PFSK-1 (cell line): ENCODE results near the gene DISP2.

Source experiments
- FOXP2 ChIP-seq: optimal IDR thresholded peaks from 2 replicates; pipeline ENCODE3; 2011; ENCODE audit warnings: borderline replicate concordance, control low read depth, inconsistent platforms; ENCODE audit not compliant: insufficient read depth; ENCODE audit errors: extremely low read length, extremely low read depth
- POLR2AphosphoS5 ChIP-seq: IDR thresholded peaks from 2 replicates; pipeline ENCODE4 v1.6.1; 2012; ENCODE audit warnings: low read depth, mild to moderate bottlenecking, control low read depth, low read length, moderate library complexity
- REST ChIP-seq, 2 experiments: IDR thresholded peaks; 2 replicates each; pipeline versions ENCODE4 v1.6.1 to v1.8.0; 2011 to 2012; ENCODE audit warnings: low read depth in 2 of 2, low read length in 2 of 2, control low read depth in 1 of 2, inconsistent platforms in 1 of 2, mild to moderate bottlenecking in 1 of 2, moderate library complexity in 1 of 2; ENCODE audit not compliant: insufficient read depth in 1 of 2
- SIN3A ChIP-seq: IDR thresholded peaks from 2 replicates; pipeline ENCODE4 v1.6.1; 2012; ENCODE audit warnings: mild to moderate bottlenecking, low read length, moderate library complexity, borderline replicate concordance; ENCODE audit not compliant: insufficient read depth
- TAF1 ChIP-seq: IDR thresholded peaks from 2 replicates; pipeline ENCODE4 v1.6.1; 2012; ENCODE audit warnings: low read length, control low read depth, borderline replicate concordance; ENCODE audit not compliant: insufficient read depth

DISP2 gene

GRCh38 chr15:40389824-40390595, 32.0 kb downstream of the DISP2 start:
- no peak for TF ChIP-seq FOXP2

GRCh38 chr15:40392986-40393948, 35.2 kb downstream of the DISP2 start:
- TF ChIP-seq FOXP2 (no peak), TAF1 (no peak), SIN3A (no peak), REST (IDR thresholded peaks at IDR 0.05; ENCODE audit: insufficient read depth in 1 of 2, low read depth in 2 of 2, low read length in 2 of 2) (no peak), POLR2AphosphoS5 (no peak)

GRCh38 chr15:40397688-40398412, 39.8 kb downstream of the DISP2 start:
- TF ChIP-seq TAF1 (no peak), SIN3A (no peak), FOXP2 (no peak), REST (IDR thresholded peaks at IDR 0.05; ENCODE audit: insufficient read depth in 1 of 2, low read depth in 2 of 2, low read length in 2 of 2) (no peak), POLR2AphosphoS5 (no peak)

GRCh38 chr15:40398413-40398873, 40.4 kb downstream of the DISP2 start:
- TF ChIP-seq FOXP2 (no peak), TAF1 (no peak), POLR2AphosphoS5 (no peak), SIN3A (no peak), REST (IDR thresholded peaks at IDR 0.05; ENCODE audit: insufficient read depth in 1 of 2, low read depth in 2 of 2, low read length in 2 of 2) (no peak)

- TF ChIP-seq FOXP2 (no peak), POLR2AphosphoS5 (no peak), REST (IDR thresholded peaks at IDR 0.05; ENCODE audit: insufficient read depth in 1 of 2, low read depth in 2 of 2, low read length in 2 of 2) (no peak)
These were observed 41.4 kb downstream of the DISP2 start for GRCh38 chr15:40399370-40399769.
